RWPE2 (cell line): ENCODE results near the gene RPN1.

Experiments
- ATAC-seq: fragments of 200-7000 bp; cut with Tn5 transposase; 3 replicates; pipeline ENCODE4 v1.9.1; 2021; ENCODE audit warnings: low read depth
- DNase-seq: peaks from one replicate; pipeline ENCODE4 v3.0.0-alpha.2; 2020; ENCODE audit warnings: low spot score
- H3K27ac ChIP-seq: fragments of 450-650 bp; 2 replicates; pipeline ENCODE4 v1.5.1; 2017; ENCODE audit warnings: mild to moderate bottlenecking; ENCODE audit not compliant: poor library complexity, severe bottlenecking
- H3K27me3 ChIP-seq: fragments of 250-450 bp; sonication (Bioruptor Pico); 2 replicates; pipeline ENCODE4 v1.5.1; 2021; ENCODE audit warnings: mild to moderate bottlenecking, moderate library complexity; ENCODE audit not compliant: insufficient read depth, poor library complexity, severe bottlenecking
- H3K36me3 ChIP-seq: fragments of 250-450 bp; sonication (Bioruptor Pico); 2 replicates; pipeline ENCODE4 v1.5.1; 2020; ENCODE audit warnings: low read depth, mild to moderate bottlenecking, moderate library complexity
- H3K4me1 ChIP-seq: fragments of 250-450 bp; sonication (Bioruptor Pico); 2 replicates; pipeline ENCODE4 v1.5.1; 2021; ENCODE audit warnings: mild to moderate bottlenecking, moderate library complexity; ENCODE audit not compliant: insufficient read depth, poor library complexity, severe bottlenecking
- H3K4me3 ChIP-seq: fragments of 250-450 bp; sonication (Bioruptor Pico); 2 replicates; pipeline ENCODE4 v1.5.1; 2021; ENCODE audit warnings: mild to moderate bottlenecking, moderate library complexity; ENCODE audit not compliant: severe bottlenecking
- H3K9me3 ChIP-seq: fragments of 250-450 bp; sonication (Bioruptor Pico); 2 replicates; pipeline ENCODE4 v1.5.1; 2021; ENCODE audit warnings: mild to moderate bottlenecking, moderate library complexity; ENCODE audit not compliant: severe bottlenecking
- CTCF ChIP-seq: fragments of 450-650 bp; IDR thresholded peaks from one replicate; pipeline ENCODE4 v1.5.1; 2017; ENCODE audit warnings: mild to moderate bottlenecking, moderate library complexity; ENCODE audit not compliant: poor library complexity, severe bottlenecking

RPN1 gene

GRCh38 chr3:128650096-128651050 lies at the start of gene RPN1:
RPN1 (minus strand) TSS chr3:128650818; CDS start chr3:128650800, 18 bp downstream.
- peak within 1 kb of the TSS; percentile 90 for H3K4me3 ChIP-seq
- peaks cover 20% of the 10 kb centered on the region for H3K36me3 ChIP-seq
- H3K27ac ChIP-seq = peak within 1 kb of the TSS; percentile 77
- H3K4me1 ChIP-seq = no peaks in the 10 kb centered on the region
- DNase-seq (peak; percentile 92), ATAC-seq (peak; percentile 97)
- no peaks in the 10 kb centered on the region for H3K9me3 ChIP-seq
- no peaks in the 10 kb centered on the region for H3K27me3 ChIP-seq
- TF ChIP-seq CTCF = no peak

- DNase-seq (no peak), ATAC-seq (peak; percentile 78)
- Histone ChIP-seq H3K4me1 (no peaks in the 10 kb centered on the region), H3K27me3 (no peaks in the 10 kb centered on the region), H3K4me3 (peak overlapping the region; percentile 24), H3K36me3 (no peaks in the 10 kb centered on the region), H3K9me3 (no peaks in the 10 kb centered on the region), H3K27ac (no peak overlapping the region)
- TF ChIP-seq CTCF = no peak
These were observed 47.8 kb upstream of the RPN1 start for GRCh38 chr3:128698211-128699047.

GRCh38 chr3:128697341-128697740 lies 46.7 kb upstream of the RPN1 start:
- ATAC-seq (no peak), DNase-seq (no peak)
- no peak for TF ChIP-seq CTCF

GRCh38 chr3:128693696-128694095 lies 43.1 kb upstream of the RPN1 start:
- TF ChIP-seq CTCF = no peak
- no peaks in the 10 kb centered on the region for H3K9me3 ChIP-seq

More at GRCh38 chr3:128697341-128697740, 46.7 kb upstream of the RPN1 start:
- Histone ChIP-seq H3K4me3 (no peak overlapping the region), H3K27me3 (no peaks in the 10 kb centered on the region), H3K9me3 (no peaks in the 10 kb centered on the region), H3K27ac (no peak overlapping the region), H3K36me3 (no peaks in the 10 kb centered on the region), H3K4me1 (no peaks in the 10 kb centered on the region)

More at GRCh38 chr3:128693696-128694095, 43.1 kb upstream of the RPN1 start:
- no peaks in the 10 kb centered on the region for H3K4me1 ChIP-seq
- no peak overlapping the region for H3K4me3 ChIP-seq
- ATAC-seq (no peak), DNase-seq (no peak)
- H3K36me3 ChIP-seq = no peaks in the 10 kb centered on the region
- H3K27me3 ChIP-seq = no peaks in the 10 kb centered on the region
- H3K27ac ChIP-seq = no peak overlapping the region
